Hippocampal formation (tissue), 2 donors: ENCODE results near the gene CEP20.
"Not testable (repeated sequence)": the region's sequence is repeated elsewhere in the genome, so short reads cannot be mapped to it uniquely, and the experiment has no call there.

Experiments
- DNase-seq, 2 donors: peaks; one replicate each; lab custom pipeline; 2025; lab: John Stamatoyannopoulos, UW

Gene CEP20, protein sequence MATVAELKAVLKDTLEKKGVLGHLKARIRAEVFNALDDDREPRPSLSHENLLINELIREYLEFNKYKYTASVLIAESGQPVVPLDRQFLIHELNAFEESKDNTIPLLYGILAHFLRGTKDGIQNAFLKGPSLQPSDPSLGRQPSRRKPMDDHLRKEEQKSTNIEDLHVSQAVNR

DNA sequence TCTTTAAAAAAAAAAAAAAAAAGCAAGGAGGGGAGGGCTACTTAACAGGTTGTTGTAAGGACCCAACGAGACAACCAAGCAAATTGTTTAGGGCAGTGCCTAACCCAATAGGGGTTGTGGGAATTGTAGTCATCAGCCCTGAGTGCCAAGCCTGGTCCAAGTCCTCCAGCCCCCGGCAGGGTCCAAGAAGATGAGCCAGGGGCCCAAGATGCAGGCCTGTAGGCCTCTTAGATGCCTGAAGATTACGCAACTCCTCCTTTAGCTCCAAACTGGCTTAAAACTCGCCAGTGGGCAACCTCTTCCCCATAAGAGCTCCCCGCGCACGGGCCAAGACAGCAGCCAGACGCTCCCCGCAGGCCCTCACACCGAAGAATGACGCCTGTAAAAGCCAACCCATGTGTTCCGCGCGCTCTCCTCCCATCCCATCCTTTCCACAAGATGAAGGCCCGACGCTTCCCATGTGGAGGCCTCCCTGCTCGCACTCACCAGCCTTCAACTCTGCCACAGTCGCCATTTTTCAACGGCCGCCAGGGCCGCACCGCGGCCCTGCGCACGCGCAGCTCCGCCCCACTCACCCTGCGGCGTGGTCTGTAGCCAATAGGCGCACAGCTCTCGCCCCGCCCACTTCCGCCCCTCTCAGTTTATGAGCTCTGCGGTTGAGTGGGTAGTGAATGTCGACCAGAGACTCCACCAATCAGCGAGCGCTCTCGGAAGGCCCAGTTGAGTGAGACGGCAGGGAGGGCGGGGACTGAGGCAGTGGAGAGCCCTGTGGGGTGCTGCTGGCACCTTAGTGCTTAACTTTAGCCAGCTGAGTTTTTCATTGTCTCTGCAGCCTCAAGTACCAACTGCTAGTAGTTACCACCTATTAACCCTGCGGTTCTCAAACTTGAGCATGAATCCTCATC is at the start of gene CEP20:
CEP20 (minus strand) TSS at position 532 of the 905 bp plus-strand sequence; CDS start at position 514, 18 bp downstream.
- peak; percentile 97 to 98 for DNase-seq

- DNase-seq: not testable (repeated sequence)
Measured at GRCh38 chr16:15936809-15937208, 48.4 kb upstream of the CEP20 start.

GRCh38 chr16:15934991-15935390 is 46.6 kb upstream of the CEP20 start:
- DNase-seq: no peak

DNA sequence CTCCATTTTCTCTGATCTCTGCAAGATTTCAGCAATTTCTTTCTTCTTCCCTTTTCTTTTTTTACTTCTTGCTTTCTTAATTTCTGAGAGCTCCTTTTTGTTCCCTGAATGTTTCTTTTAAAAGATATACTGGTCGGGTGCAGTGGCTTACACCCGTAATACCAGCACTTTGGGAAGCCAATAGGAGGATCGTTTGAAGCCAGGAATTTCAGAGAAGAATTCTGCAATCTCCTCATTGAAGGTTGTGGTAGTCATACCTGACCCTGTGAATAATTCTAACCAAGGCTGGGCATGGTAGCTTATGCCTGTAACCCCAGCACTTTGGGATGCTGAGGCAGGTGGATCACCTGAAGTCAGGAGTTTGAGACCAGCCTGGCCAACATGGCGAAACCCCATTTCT is 45.4 kb upstream of the CEP20 start:
- DNase-seq: no peak

DNA sequence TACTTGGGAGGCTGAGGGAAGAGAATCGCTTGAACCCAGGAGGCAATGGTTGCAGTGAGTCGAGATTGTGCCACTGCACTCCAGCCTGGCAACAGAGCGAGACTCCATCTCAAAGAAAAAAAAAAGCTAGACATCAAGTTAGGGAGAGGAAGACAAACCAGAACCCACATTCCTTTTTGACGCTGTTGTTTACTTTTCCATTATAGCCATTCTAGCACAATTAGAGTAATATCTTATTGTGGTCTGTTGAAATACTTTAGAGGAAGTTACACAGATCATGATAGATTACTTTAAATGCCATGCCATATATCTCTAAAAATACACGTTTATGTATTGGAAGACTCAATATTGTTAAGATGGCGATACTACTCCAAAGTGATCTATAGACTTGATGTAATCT is 44.5 kb upstream of the CEP20 start:
- DNase-seq: no peak

- no peak for DNase-seq
Measured at GRCh38 chr16:15928261-15929104, 40.1 kb upstream of the CEP20 start.

DNA sequence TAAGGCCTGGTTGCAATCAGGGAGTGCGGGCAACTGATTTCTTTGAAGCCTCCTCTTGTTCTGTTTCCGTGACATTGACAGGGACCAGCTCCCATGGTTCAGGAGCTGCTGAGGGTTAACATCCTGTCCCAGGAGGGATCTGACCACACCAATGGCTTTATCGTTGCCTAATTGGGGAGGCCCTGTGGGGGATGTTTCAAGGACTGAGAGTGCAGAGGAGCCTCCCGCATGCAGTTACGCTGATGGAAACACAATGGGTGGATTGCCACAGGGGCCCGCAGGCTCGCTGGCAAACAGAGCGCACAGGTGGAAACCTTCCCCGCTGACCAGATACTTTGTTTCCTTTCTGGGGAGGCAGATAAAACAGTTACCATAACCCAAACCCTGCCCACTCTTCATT is 37.2 kb upstream of the CEP20 start:
- DNase-seq: no peak

DNA sequence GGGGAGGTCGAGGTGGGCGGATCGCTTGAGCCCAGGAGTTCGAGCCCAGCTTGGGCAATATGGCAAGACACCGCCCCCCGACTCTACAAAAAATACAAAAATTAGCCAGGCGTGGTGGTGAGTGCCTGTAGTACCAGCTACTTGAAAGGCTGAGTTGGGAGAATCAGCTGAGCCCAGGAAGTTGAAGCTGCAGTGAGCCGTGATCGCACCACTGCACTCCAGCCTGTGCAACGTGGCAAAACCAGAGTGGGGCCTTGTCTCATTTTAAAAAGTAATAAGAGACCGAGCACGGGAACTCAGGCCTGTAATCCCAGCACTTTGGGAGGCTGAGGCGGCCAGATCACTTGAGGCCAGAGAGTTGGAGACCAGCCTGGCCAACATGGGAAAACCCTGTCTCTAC is 36.6 kb upstream of the CEP20 start:
- DNase-seq: no peak

GRCh38 chr16:15919331-15919730 is 30.9 kb upstream of the CEP20 start:
- DNase-seq: no peak

GRCh38 chr16:15918314-15918713 is 29.9 kb upstream of the CEP20 start:
- not testable (repeated sequence) for DNase-seq

DNA sequence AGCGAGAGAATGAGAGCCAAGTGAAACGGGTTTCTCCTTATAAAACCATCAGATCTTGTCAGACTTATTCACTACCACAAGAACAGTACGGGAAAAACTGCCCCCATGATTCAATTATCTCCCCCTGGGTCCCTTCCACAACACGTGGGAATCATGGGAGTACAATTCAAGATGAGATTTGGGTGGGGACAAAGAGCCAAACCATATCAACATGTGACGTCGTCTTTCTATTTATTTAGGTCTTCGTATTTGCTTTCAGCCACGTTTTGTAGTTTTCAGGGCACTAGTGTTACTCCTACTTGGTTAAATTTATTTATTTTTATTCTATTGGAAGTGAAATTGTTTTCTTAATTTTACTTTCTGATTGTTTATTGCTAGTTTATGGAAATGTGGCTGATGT is 27.9 kb upstream of the CEP20 start:
- DNase-seq: no peak

GRCh38 chr16:15915555-15916081 is 27.2 kb upstream of the CEP20 start:
- no peak for DNase-seq

DNA sequence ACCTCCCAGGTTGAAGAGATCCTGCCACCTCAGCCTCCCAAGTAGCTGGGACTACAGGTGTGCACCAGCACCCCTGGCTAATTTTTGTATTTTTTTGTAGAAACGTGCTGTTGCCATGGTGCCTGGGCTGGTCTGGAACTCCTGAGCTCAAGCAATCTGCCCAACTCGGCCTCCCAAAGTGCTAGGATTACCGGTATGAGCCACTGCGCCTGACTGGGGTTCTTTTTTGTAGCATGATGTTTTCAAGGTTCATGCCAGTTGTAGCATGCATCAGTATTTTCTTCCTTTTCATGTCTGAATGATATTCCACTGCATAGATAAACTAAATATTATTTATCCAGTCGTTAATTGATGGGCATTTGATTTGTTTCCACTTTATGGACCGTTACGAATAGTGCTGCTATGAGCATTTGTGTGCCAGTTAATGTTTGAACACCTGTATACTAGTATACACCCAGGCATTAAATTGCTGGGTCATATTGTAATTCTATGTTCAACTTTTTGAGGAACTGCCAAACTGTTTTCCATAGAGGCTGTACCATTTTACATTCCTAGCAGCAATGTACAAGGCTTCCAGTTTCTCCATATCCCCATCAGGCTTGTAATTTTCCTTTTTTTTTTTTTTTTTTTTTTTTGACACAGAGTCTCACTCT is 24.8 kb upstream of the CEP20 start:
- no peak for DNase-seq

DNA sequence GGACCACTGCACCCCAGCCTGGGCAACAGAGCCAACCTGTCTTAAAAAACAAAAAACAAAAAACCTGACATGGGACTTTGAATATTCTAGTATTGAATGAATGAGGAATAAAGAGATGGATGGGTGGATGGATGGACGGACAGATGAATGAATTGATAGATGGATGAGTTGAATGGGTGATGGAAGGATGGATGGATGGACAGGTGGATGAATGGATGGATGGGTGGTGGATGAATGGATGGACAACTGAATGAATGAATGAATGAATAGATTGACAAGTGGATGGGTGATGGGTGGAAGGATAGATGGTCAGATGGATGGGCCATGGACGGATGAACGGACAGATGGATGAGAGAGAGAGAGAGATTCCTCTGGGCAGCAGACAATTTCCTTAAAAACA is 22.8 kb upstream of the CEP20 start:
- no peak for DNase-seq

DNA sequence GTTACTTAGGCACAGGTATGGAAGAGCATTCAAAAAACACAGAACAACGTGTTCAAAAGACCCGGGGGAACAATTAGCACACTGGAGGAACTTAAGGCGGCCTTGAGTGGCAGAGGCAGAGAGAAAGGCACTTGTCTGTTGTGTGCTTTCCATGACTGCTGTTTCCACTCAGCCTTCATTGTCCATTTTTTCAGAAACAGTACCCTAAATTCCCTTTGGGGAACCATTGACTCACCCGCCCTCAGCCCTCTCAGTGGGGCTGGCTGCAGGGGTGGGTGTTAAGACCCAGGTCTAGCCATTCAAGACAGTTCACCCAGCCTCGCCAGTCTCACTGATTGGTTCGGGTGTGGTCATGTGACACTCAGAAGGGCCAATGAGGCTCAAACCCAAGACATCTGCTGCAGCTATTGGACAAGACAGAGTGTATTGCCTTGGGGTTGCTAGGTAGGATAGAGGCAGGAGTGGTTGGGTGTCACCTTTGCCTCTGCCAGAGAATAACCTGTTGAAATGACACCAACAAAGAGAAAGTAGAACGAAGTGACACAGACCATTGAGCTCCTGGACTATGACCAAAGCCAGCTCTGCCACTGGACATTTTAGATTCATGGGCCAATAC is 19.6 kb upstream of the CEP20 start:
- DNase-seq: no peak

GRCh38 chr16:15906439-15906838 is 18.0 kb upstream of the CEP20 start:
- DNase-seq: no peak

GRCh38 chr16:15903960-15904359 is 15.6 kb upstream of the CEP20 start:
- no peak for DNase-seq

DNA sequence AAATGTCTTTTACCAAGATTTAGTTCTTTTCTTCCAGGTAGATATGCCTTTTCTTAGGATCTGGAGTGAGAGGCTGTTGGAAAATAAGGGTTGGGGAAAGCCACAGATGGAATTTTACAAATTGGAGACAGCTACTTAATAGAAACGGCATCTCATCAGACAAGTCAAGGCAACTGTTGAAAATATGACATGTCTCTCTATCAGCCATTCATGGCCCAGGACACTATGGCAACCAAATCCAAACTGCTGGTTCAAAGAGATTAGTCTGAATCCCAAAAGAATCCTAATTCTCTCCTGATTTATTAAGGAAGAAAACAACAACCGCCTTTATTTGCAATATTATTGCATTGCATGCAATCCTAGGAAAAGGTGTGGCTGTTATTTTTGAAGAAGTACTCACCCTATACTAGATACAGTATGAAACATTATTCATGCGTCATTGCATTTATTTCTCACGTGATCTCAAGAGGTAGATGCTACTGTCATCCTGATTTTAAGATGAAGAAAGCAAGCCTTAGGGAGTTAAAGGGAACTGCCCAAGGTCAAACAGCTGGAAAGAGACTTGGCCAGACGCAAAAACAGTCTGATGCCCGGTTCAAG is 12.6 kb upstream of the CEP20 start:
- no peak for DNase-seq

- DNase-seq: no peak
Measured at GRCh38 chr16:15900357-15900756, 12.0 kb upstream of the CEP20 start.

- no peak for DNase-seq
Measured at GRCh38 chr16:15899538-15900100, 11.2 kb upstream of the CEP20 start.

DNA sequence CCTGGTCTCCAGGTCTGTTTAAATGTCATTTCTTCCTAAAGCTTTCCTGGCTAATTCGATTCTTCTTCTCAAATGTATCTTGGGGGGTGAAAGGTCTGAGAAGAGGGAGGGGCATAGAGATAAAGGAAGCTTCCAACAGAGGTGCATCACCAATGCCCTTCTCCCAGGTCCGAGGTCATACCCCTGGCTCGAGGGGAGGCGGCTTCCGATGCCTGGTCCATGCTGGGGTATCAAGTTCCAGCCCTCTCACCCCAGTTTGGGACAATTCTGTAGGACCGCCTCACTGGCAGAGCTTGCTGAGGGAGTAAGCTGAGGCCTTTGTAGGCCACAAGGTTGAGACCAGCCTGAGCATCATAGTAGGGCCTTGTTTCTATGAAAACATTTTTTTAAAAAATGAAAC is 10.3 kb upstream of the CEP20 start:
- DNase-seq: no peak
